ENCODE data around the gene LINC01488.

DNA sequence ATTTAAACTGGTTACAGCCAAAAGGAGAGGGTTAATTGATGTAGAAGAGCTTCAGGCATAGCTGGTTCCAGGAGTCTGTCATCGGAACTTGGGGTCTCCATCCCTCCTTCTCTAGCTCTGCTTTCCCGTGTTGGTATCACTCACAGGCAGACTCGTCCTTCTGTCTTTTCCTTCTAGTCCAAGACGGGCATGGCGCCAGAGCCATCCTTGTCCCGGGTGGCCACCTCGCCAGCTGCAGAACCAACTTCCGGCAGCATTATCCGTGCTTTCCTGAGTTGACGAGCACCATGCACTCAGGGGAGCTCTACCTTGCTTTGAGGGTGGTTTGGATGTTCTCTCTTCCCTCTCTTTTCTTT, 14.7 kb downstream of the LINC01488 start:
- no peak for TF ChIP-seq EZH2phosphoT487 (IDR thresholded peaks at IDR 0.05; ENCODE audit: unreplicated experiment)
- TF ChIP-seq, protein P1, sequence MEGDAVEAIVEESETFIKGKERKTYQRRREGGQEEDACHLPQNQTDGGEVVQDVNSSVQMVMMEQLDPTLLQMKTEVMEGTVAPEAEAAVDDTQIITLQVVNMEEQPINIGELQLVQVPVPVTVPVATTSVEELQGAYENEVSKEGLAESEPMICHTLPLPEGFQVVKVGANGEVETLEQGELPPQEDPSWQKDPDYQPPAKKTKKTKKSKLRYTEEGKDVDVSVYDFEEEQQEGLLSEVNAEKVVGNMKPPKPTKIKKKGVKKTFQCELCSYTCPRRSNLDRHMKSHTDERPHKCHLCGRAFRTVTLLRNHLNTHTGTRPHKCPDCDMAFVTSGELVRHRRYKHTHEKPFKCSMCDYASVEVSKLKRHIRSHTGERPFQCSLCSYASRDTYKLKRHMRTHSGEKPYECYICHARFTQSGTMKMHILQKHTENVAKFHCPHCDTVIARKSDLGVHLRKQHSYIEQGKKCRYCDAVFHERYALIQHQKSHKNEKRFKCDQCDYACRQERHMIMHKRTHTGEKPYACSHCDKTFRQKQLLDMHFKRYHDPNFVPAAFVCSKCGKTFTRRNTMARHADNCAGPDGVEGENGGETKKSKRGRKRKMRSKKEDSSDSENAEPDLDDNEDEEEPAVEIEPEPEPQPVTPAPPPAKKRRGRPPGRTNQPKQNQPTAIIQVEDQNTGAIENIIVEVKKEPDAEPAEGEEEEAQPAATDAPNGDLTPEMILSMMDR (conservative IDR thresholded peaks at IDR 0.05; ENCODE audit: low read depth in 2 of 2): no peak
- no peak for TF ChIP-seq EZH2 (IDR thresholded peaks at IDR 0.05; ENCODE audit: low read depth, unreplicated experiment)
- TF ChIP-seq JUNB (IDR thresholded peaks at IDR 0.05; ENCODE audit: unreplicated experiment): no peak
- TF ChIP-seq ZNF331 (CRISPR knock-in tag; IDR thresholded peaks at IDR 0.05; ENCODE audit: low read depth): no peak
- TF ChIP-seq CREB1 (CRISPR knock-in tag; IDR thresholded peaks at IDR 0.05; ENCODE audit: low read depth): no peak
- TF ChIP-seq NANOG (IDR thresholded peaks at IDR 0.05; ENCODE audit: borderline replicate concordance): no peak
- TF ChIP-seq POLR2AphosphoS5 (IDR thresholded peaks at IDR 0.05; ENCODE audit: low read depth): no peak
